ENCODE results near the gene MYO5C.

- no peak for TF ChIP-seq CTCF (IDR thresholded peaks at IDR 0.05)
- TF ChIP-seq POLR2A (IDR thresholded peaks at IDR 0.05), result no peak
Measured at GRCh38 chr15:52343831-52344230, 48.2 kb upstream of the MYO5C start.
